Adipocyte (in vitro differentiated cells): ENCODE measurements around the gene CABP5.
"Not testable (repeated sequence)": the region's sequence is repeated elsewhere in the genome, so short reads cannot be mapped to it uniquely, and the experiment has no call there.

Experiments
- DNase-seq: peaks from one replicate; pipeline ENCODE4 v3.0.0-alpha.2; 2015; ENCODE audit warnings: low read depth
- H3K27me3 ChIP-seq: replicated peaks from 2 replicates; pipeline ENCODE4 v1.7.0; 2013; ENCODE audit warnings: mild to moderate bottlenecking, low read length, moderate library complexity; ENCODE audit not compliant: control insufficient read depth, insufficient read depth
- H3K36me3 ChIP-seq: 2 replicates; pipeline ENCODE4 v1.7.0; 2013; ENCODE audit warnings: low read length, mild to moderate bottlenecking, moderate library complexity; ENCODE audit not compliant: control insufficient read depth, insufficient read depth, severe bottlenecking
- H3K4me1 ChIP-seq: 2 replicates; pipeline ENCODE4 v1.7.0; 2013; ENCODE audit warnings: mild to moderate bottlenecking, low read length, moderate library complexity; ENCODE audit not compliant: control insufficient read depth, insufficient read depth
- H3K4me3 ChIP-seq: 2 replicates; pipeline ENCODE4 v1.7.0; 2013; ENCODE audit warnings: mild to moderate bottlenecking, low read length, moderate library complexity
- H3K9ac ChIP-seq: 2 replicates; pipeline ENCODE4 v1.7.0; 2013; ENCODE audit warnings: mild to moderate bottlenecking, low read length, moderate library complexity
- H3K9me3 ChIP-seq: 2 replicates; pipeline ENCODE4 v1.7.0; 2013; ENCODE audit warnings: mild to moderate bottlenecking, low read length, moderate library complexity; ENCODE audit not compliant: control insufficient read depth

The CABP5 gene

GRCh38 chr19:48043675-48044258, at the start of gene CABP5:
Gene CABP5, minus strand, starts transcription at chr19:48044079. Its CDS starts 157 bp downstream, at chr19:48043922.
- Histone ChIP-seq H3K9me3 (peaks cover 26% of the 10 kb centered on the region), H3K27me3 (peaks cover 8% of the 10 kb centered on the region), H3K9ac (no peak within 1 kb of the TSS), H3K4me3 (no peak within 1 kb of the TSS), H3K36me3 (no peaks in the 10 kb centered on the region), H3K4me1 (no peaks in the 10 kb centered on the region)
- no peak for DNase-seq

- peak; percentile 85 for DNase-seq
- H3K36me3 ChIP-seq: not testable (repeated sequence)
Measured at GRCh38 chr19:48091111-48091718, 47.3 kb upstream of the CABP5 start.

GRCh38 chr19:48090281-48090802, 46.5 kb upstream of the CABP5 start:
- Histone ChIP-seq H3K9me3 (peaks cover 37% of the 10 kb centered on the region), H3K36me3 (no peaks in the 10 kb centered on the region), H3K9ac (no peak overlapping the region), H3K4me3 (no peak overlapping the region), H3K4me1 (peaks cover 14% of the 10 kb centered on the region), H3K27me3 (peaks cover 36% of the 10 kb centered on the region)
- no peak for DNase-seq

More at GRCh38 chr19:48091111-48091718, 47.3 kb upstream of the CABP5 start:
- not testable (repeated sequence) for H3K9ac ChIP-seq, H3K4me3 ChIP-seq
- Histone ChIP-seq H3K9me3 (peaks cover 31% of the 10 kb centered on the region), H3K4me1 (peaks cover 14% of the 10 kb centered on the region), H3K27me3 (peaks cover 43% of the 10 kb centered on the region)

GRCh38 chr19:48088991-48089390, 45.1 kb upstream of the CABP5 start:
- DNase-seq, H3K9ac ChIP-seq, H3K36me3 ChIP-seq, H3K4me3 ChIP-seq: not testable (repeated sequence)
- H3K9me3 ChIP-seq: peaks cover 35% of the 10 kb centered on the region
- peaks cover 30% of the 10 kb centered on the region for H3K27me3 ChIP-seq
- peaks cover 14% of the 10 kb centered on the region for H3K4me1 ChIP-seq

- peaks cover 14% of the 10 kb centered on the region for H3K27me3 ChIP-seq
- DNase-seq: no peak
- no peak overlapping the region for H3K9ac ChIP-seq
- no peaks in the 10 kb centered on the region for H3K36me3 ChIP-seq
- H3K9me3 ChIP-seq: peaks cover 23% of the 10 kb centered on the region
- H3K4me3 ChIP-seq: no peak overlapping the region
- peaks cover 14% of the 10 kb centered on the region for H3K4me1 ChIP-seq
Measured at GRCh38 chr19:48085904-48086864, 42.3 kb upstream of the CABP5 start.

- Histone ChIP-seq H3K9ac (no peak overlapping the region), H3K36me3 (no peaks in the 10 kb centered on the region), H3K27me3 (peaks cover 14% of the 10 kb centered on the region), H3K4me3 (no peak overlapping the region), H3K9me3 (peaks cover 19% of the 10 kb centered on the region), H3K4me1 (peaks cover 6% of the 10 kb centered on the region)
- no peak for DNase-seq
Measured at GRCh38 chr19:48085076-48085475, 41.2 kb upstream of the CABP5 start.

- no peaks in the 10 kb centered on the region for H3K36me3 ChIP-seq
- H3K9me3 ChIP-seq: peaks cover 20% of the 10 kb centered on the region
Measured at GRCh38 chr19:48081106-48081505, 37.2 kb upstream of the CABP5 start.

GRCh38 chr19:48070177-48070769, 26.4 kb upstream of the CABP5 start:
- H3K9me3 ChIP-seq, H3K27me3 ChIP-seq, H3K9ac ChIP-seq, H3K36me3 ChIP-seq, H3K4me3 ChIP-seq, DNase-seq, H3K4me1 ChIP-seq: not testable (repeated sequence)

More at GRCh38 chr19:48081106-48081505, 37.2 kb upstream of the CABP5 start:
- Histone ChIP-seq H3K4me3 (no peak overlapping the region), H3K4me1 (no peaks in the 10 kb centered on the region), H3K9ac (no peak overlapping the region), H3K27me3 (peaks cover 11% of the 10 kb centered on the region)
- peak; percentile 5 for DNase-seq

GRCh38 chr19:48069435-48069834, 25.6 kb upstream of the CABP5 start:
- Histone ChIP-seq H3K9ac (no peak overlapping the region), H3K27me3 (no peaks in the 10 kb centered on the region), H3K9me3 (no peaks in the 10 kb centered on the region), H3K4me1 (no peaks in the 10 kb centered on the region), H3K36me3 (no peaks in the 10 kb centered on the region), H3K4me3 (no peak overlapping the region)
- no peak for DNase-seq

GRCh38 chr19:48064509-48064908, 20.6 kb upstream of the CABP5 start:
- H3K4me3 ChIP-seq: no peak overlapping the region
- H3K9me3 ChIP-seq: no peaks in the 10 kb centered on the region
- no peaks in the 10 kb centered on the region for H3K4me1 ChIP-seq
- H3K9ac ChIP-seq: no peak overlapping the region
- no peak for DNase-seq
- H3K27me3 ChIP-seq: peaks cover 10% of the 10 kb centered on the region
- no peaks in the 10 kb centered on the region for H3K36me3 ChIP-seq
